SJCRH30 (cell line): ENCODE data around the gene TRAF3IP1. TPM values are rescaled to one million over a fixed set of nuclear protein-coding genes. Genes with fewer than 3 reads are reported as not detected.

Source experiments
- DNase-seq, 2 experiments: peaks; one replicate each; pipeline ENCODE4 v3.0.0-alpha.2; 2015 to 2020
- H3K27ac ChIP-seq: fragments of 250-450 bp; sonication (Bioruptor Pico); 2 replicates; pipeline ENCODE4 v1.5.1; 2020; ENCODE audit warnings: mild to moderate bottlenecking, moderate library complexity
- H3K27me3 ChIP-seq: fragments of 250-450 bp; sonication (Bioruptor Pico); 2 replicates; pipeline ENCODE4 v1.5.1; 2020; ENCODE audit warnings: mild to moderate bottlenecking, moderate library complexity
- H3K36me3 ChIP-seq: fragments of 250-450 bp; sonication (Bioruptor Pico); 2 replicates; pipeline ENCODE4 v1.5.1; 2020; ENCODE audit warnings: mild to moderate bottlenecking, moderate library complexity
- H3K4me1 ChIP-seq: fragments of 250-450 bp; sonication (Bioruptor Pico); 2 replicates; pipeline ENCODE4 v1.5.1; 2020; ENCODE audit warnings: mild to moderate bottlenecking, moderate library complexity
- H3K4me3 ChIP-seq: fragments of 250-450 bp; sonication (Bioruptor Pico); 2 replicates; pipeline ENCODE4 v1.5.1; 2020; ENCODE audit warnings: mild to moderate bottlenecking, moderate library complexity
- H3K9me3 ChIP-seq: fragments of 250-450 bp; sonication (Bioruptor Pico); replicated peaks from 2 replicates; pipeline ENCODE4 v1.5.1; 2020; ENCODE audit warnings: mild to moderate bottlenecking, moderate library complexity
- total RNA-seq: library from RNA; depleted of rRNA; stranded (reverse); fragments of >200 nt; shearing (Covaris generic); gene quantifications from 2 replicates; pipeline ENCODE4 v1.2.3, GENCODE V29; 2014

TRAF3IP1 gene
- total RNA-seq, 1 experiment from 2014 or later: 11.3 TPM

- no peaks in the 10 kb centered on the region for H3K9me3 ChIP-seq
- H3K27ac ChIP-seq: no peak overlapping the region
- no peak for DNase-seq
- no peaks in the 10 kb centered on the region for H3K4me1 ChIP-seq
- no peaks in the 10 kb centered on the region for H3K27me3 ChIP-seq
- H3K36me3 ChIP-seq: peaks cover 2% of the 10 kb centered on the region
- H3K4me3 ChIP-seq: no peak overlapping the region
These were observed 16.6 kb downstream of the TRAF3IP1 start for GRCh38 chr2:238336793-238337444.

DNA sequence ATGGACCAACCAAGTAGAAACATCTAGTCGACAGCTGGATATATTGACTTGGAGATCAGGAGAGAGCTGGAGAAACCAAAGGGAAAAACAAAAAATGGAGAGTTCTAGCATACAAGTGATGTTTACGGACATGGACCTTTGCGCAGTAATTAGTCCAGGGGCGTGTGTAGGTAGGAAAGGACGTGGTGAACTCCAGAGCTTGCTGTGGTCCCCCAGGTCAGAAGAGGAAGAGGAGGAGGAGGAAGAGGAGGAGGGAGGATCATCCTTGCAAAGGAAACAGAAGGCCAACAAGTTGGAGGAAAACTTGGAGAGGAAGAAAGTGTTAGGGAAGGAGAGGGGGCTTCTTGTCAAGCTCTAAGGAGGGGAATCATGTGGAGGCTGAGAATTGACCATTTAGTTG lies 17.5 kb downstream of the TRAF3IP1 start:
- peaks cover 2% of the 10 kb centered on the region for H3K36me3 ChIP-seq
- no peak overlapping the region for H3K27ac ChIP-seq
- no peak for DNase-seq
- no peaks in the 10 kb centered on the region for H3K9me3 ChIP-seq
- H3K27me3 ChIP-seq: no peaks in the 10 kb centered on the region
- no peaks in the 10 kb centered on the region for H3K4me1 ChIP-seq
- no peak overlapping the region for H3K4me3 ChIP-seq

DNA sequence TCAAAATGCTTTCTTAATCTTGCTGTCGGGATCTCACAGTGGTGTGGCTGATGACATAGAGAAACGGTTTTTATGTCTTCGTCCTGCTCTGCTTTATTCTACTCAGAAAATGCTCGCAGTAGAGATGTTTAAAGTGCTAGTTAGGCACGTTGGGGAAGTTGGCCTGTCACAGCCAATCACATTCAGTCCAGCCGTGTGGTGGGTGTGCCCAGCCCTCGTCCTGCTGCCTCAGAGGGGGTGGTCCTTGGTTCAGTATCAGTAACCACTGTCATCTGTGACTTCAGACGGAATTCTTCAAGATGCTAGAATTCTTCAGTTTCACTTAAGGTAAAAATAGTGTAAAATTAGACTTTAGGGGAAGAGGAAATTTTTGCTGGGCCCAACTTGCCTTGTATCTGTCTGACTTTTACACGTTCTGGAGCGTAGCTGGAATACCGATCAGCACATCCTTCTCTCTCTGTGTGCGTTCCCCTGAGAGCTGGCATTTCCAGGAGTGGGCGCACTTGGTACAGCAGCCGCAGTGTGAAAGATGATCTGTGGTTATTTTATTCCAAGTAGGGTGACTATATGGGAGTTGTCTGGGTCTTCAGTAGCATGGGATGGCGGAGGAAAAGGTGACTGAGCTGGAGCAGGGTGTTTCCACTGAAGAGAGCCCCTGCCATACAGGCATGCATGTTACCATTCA lies 18.5 kb downstream of the TRAF3IP1 start:
- H3K4me1 ChIP-seq: no peaks in the 10 kb centered on the region
- no peak overlapping the region for H3K4me3 ChIP-seq
- H3K36me3 ChIP-seq: peaks cover 2% of the 10 kb centered on the region
- H3K27me3 ChIP-seq: no peaks in the 10 kb centered on the region
- H3K9me3 ChIP-seq: no peaks in the 10 kb centered on the region
- H3K27ac ChIP-seq: no peak overlapping the region
- no peak for DNase-seq

- no peak overlapping the region for H3K27ac ChIP-seq
- no peak for DNase-seq
- H3K4me3 ChIP-seq: no peak overlapping the region
- peaks cover 2% of the 10 kb centered on the region for H3K36me3 ChIP-seq
- no peaks in the 10 kb centered on the region for H3K9me3 ChIP-seq
- no peaks in the 10 kb centered on the region for H3K27me3 ChIP-seq
- H3K4me1 ChIP-seq: no peaks in the 10 kb centered on the region
These were observed 19.1 kb downstream of the TRAF3IP1 start for GRCh38 chr2:238339395-238339780.

- Histone ChIP-seq H3K4me1 (no peaks in the 10 kb centered on the region), H3K4me3 (no peak overlapping the region), H3K9me3 (no peaks in the 10 kb centered on the region), H3K27ac (no peak overlapping the region), H3K27me3 (no peaks in the 10 kb centered on the region), H3K36me3 (peaks cover 2% of the 10 kb centered on the region)
- DNase-seq: no peak
These were observed 19.5 kb downstream of the TRAF3IP1 start for GRCh38 chr2:238339814-238340213.

DNA sequence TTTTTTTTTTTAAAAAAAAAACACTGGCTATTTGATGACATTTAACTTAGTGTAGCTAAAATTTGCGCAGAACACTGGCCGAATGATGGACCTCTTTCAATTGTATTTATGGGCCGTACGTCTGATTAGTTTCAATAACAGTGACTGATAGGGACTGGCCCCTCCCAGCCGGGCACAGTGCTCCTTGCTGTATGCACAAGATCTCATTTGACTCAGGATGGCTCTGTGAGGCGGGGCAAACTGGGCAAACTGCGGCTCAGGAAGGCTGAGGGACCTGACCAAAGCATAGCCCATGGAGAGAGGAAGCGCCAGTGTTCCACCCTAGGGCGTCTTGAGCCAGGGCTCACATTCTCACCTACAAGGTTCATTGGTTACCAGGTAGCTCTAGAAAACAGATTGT lies 21.2 kb downstream of the TRAF3IP1 start:
- H3K36me3 ChIP-seq: no peaks in the 10 kb centered on the region
- H3K9me3 ChIP-seq: no peaks in the 10 kb centered on the region
- H3K4me1 ChIP-seq: no peaks in the 10 kb centered on the region
- no peaks in the 10 kb centered on the region for H3K27me3 ChIP-seq
- H3K27ac ChIP-seq: no peak overlapping the region
- H3K4me3 ChIP-seq: no peak overlapping the region
- DNase-seq: no peak

DNA sequence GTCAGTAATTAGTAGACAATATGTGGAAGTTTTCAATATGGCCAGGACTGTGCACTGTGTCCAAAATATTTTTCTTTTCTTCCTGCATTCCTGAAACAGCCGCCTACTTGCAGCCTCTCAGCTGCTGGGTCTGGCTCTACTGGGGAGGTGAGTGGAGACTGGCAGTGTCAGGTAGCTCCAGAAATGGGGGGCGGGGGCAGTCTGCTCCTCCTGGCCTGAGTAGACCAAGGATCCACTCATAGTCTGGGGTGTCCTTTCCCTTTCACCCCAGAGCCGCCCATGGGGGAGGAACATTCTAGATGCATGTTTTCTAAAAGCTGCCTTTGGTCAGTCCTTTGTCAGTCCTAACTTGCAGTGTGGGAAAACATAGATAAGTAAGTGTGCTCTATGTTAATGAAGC lies 23.7 kb downstream of the TRAF3IP1 start:
- H3K4me3 ChIP-seq: no peak overlapping the region
- H3K4me1 ChIP-seq: no peaks in the 10 kb centered on the region
- H3K36me3 ChIP-seq: peaks cover 9% of the 10 kb centered on the region; the same call in 1 of the 2 replicates
- no peaks in the 10 kb centered on the region for H3K27me3 ChIP-seq
- no peaks in the 10 kb centered on the region for H3K9me3 ChIP-seq
- no peak overlapping the region for H3K27ac ChIP-seq
- no peak for DNase-seq

- H3K27me3 ChIP-seq: no peaks in the 10 kb centered on the region
- no peak overlapping the region for H3K27ac ChIP-seq
- peaks cover 11% of the 10 kb centered on the region; the same call in 1 of the 2 replicates for H3K36me3 ChIP-seq
- no peaks in the 10 kb centered on the region for H3K4me1 ChIP-seq
- no peaks in the 10 kb centered on the region for H3K9me3 ChIP-seq
- H3K4me3 ChIP-seq: no peak overlapping the region
- DNase-seq: no peak
These were observed 24.2 kb downstream of the TRAF3IP1 start for GRCh38 chr2:238344517-238344916.

DNA sequence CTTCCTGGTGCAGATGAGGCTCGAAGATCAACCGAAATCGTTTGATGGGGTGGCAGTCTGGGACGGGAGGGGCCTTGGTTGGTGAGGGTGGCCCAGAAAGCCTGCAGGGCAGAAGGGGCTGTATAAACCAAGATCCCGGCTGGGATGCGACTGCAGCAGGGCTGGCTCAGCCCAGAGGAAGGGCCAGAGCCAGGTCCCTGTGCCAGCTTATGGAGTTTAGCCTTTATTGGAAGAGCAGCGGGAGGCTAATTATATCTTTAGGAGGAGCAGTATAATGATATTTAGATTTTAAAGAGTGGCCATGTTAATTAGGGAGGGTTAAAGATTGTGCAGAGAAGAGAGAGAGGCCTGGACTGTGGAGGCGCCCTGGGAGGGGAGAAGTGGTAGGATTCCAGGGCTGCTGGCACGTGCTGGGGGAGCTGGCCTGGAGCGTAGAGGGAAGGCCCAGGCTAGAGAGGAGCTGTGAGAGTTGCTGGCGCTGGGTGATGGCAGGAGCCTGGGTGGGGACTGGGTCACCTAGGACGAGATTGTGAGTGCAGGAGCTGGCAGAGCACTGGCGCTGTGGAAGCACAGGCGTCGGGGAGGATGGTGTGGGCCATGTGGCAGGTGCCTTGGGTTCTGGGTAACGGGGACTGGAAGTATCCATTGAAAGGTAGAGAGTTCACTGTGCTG lies 25.1 kb downstream of the TRAF3IP1 start:
- H3K36me3 ChIP-seq: peaks cover 11% of the 10 kb centered on the region; the same call in 1 of the 2 replicates
- no peak overlapping the region for H3K27ac ChIP-seq
- H3K4me3 ChIP-seq: no peak overlapping the region
- H3K9me3 ChIP-seq: no peaks in the 10 kb centered on the region
- DNase-seq: no peak
- no peaks in the 10 kb centered on the region for H3K4me1 ChIP-seq
- no peaks in the 10 kb centered on the region for H3K27me3 ChIP-seq

DNA sequence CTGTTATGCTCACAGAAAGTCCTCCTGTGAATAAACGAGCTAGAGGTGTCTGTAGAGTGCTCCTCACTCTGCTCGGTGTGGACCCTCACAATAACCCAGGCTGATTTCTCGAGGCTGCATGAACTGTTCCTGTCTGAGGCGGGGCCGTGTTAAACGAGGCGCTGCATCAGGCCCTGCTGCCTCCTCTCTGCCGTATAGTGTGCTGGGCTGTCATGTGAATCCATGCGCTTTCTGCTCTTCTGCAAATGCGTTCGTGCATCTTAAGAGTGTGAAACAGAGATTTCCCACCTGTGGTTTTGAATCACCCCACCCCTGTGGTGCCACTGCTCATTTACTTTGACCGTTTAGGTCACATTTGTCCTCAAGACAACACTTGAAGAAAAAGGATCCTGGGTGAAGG lies 26.2 kb downstream of the TRAF3IP1 start:
- Histone ChIP-seq H3K9me3 (no peaks in the 10 kb centered on the region), H3K27me3 (no peaks in the 10 kb centered on the region), H3K36me3 (peaks cover 11% of the 10 kb centered on the region; the same call in 1 of the 2 replicates), H3K4me1 (no peaks in the 10 kb centered on the region), H3K27ac (no peak overlapping the region), H3K4me3 (no peak overlapping the region)
- no peak for DNase-seq

DNA sequence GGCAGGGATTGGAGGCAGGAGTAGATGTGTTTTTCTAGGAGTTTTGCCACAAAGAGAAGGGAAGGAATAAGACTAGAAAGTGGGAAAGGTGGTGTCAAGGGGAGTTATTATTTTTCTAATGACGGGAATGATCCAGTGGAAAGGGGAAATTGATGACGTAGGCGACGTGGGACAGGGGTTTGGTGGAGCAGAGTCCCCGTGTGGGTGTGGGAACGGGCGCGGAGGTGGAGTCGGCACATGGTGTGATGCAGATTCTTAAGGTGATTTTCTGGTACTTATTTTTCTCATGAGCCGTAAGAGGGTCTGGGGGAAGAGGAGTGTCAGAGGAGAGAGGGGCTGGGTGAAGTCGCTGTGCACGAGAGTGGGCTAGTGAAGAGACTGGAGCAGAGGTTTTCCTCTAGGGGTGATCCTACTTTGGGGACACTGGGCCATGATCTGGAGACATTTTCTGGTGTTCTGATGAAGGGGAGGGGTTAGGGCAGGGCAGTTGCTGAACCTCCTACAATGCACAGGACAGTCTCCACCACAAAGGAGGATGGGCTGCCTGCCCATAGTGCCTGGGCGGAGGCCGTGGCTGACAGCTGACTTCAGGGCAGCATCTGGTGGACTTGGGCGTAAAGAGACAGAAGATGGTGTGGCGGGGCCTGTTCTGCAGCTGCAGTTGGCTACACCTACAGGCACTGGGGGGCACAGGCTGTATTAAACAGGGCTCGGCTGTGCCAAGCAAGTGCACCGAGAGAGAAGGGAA lies 30.0 kb downstream of the TRAF3IP1 start:
- no peak for DNase-seq
- no peak overlapping the region for H3K4me3 ChIP-seq
- H3K4me1 ChIP-seq: no peaks in the 10 kb centered on the region
- H3K27me3 ChIP-seq: no peaks in the 10 kb centered on the region
- peaks cover 11% of the 10 kb centered on the region; the same call in 1 of the 2 replicates for H3K36me3 ChIP-seq
- no peak overlapping the region for H3K27ac ChIP-seq
- H3K9me3 ChIP-seq: no peaks in the 10 kb centered on the region

DNA sequence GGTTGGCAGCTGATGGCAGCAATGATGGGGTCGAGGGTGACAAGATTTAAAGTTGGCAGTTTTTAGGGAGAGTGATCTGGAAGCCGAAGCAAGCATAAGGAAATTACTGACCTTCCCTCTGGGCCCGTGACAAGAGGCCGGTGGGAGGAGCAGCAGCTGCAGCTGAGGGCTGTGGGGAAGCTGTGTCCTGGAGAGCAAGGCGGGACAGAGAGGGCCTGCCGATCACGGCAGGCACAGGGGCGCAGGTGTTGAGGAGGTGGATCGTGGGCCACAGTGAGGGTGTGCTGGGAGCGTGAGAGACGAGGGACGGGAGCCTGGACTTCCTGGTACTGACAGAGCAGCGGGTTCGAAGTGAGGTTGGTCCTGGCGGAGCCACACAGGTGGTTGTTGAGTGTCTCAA lies 31.0 kb downstream of the TRAF3IP1 start:
- Histone ChIP-seq H3K4me1 (no peaks in the 10 kb centered on the region), H3K27ac (no peak overlapping the region), H3K36me3 (peaks cover 11% of the 10 kb centered on the region; the same call in 1 of the 2 replicates), H3K4me3 (no peak overlapping the region), H3K9me3 (no peaks in the 10 kb centered on the region), H3K27me3 (no peaks in the 10 kb centered on the region)
- no peak for DNase-seq

DNA sequence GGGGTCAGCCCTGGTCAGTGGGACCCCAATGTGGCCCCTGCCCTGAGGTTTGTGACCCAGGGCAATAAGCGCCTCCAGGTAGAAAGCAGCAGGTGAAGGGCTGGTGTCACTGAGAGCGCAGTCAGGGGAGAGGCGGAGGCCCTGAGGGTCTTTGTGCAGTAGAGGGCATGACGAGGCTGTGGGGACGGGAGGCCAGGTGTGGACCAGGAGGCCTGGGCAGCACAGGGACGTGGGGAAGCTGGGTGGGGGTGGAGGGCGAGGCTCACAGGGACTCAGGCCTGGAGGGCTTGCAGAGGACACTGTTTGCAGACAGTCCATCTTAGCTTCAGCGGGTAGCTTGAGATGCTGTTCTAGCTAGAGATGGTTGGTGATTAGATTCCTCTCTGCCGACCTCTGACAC lies 32.0 kb downstream of the TRAF3IP1 start:
- no peaks in the 10 kb centered on the region for H3K27me3 ChIP-seq
- peaks cover 11% of the 10 kb centered on the region; the same call in 1 of the 2 replicates for H3K36me3 ChIP-seq
- H3K4me1 ChIP-seq: no peaks in the 10 kb centered on the region
- no peak overlapping the region for H3K4me3 ChIP-seq
- no peak for DNase-seq
- H3K9me3 ChIP-seq: no peaks in the 10 kb centered on the region
- no peak overlapping the region for H3K27ac ChIP-seq

DNA sequence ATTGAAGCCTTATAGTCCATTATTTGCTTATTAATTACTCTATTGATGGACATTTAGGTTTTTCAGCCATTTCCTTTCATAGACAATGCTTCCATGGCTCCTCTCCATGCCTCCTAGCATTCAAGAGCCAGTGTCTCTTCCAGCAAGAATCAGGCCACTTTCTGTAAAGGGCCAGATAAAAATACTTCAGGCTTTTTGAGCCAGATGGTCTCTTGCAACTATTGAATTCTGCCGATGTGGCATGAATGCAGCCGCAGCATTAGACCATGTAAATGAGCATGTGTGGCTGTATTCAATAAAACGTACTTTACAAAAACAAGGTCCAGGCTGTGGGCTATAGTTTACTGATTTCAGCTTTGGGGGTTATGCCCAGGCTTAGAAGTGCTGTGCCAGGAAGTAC lies 38.5 kb downstream of the TRAF3IP1 start:
- H3K4me3 ChIP-seq: no peak overlapping the region
- H3K36me3 ChIP-seq: no peaks in the 10 kb centered on the region
- H3K4me1 ChIP-seq: no peaks in the 10 kb centered on the region
- no peak for DNase-seq
- no peaks in the 10 kb centered on the region for H3K27me3 ChIP-seq
- no peak overlapping the region for H3K27ac ChIP-seq
- H3K9me3 ChIP-seq: no peaks in the 10 kb centered on the region

GRCh38 chr2:238359403-238359802 lies 39.1 kb downstream of the TRAF3IP1 start:
- DNase-seq: no peak
- no peaks in the 10 kb centered on the region for H3K9me3 ChIP-seq

More at GRCh38 chr2:238359403-238359802, 39.1 kb downstream of the TRAF3IP1 start:
- no peak overlapping the region for H3K27ac ChIP-seq
- no peaks in the 10 kb centered on the region for H3K36me3 ChIP-seq
- H3K4me1 ChIP-seq: no peaks in the 10 kb centered on the region
- no peak overlapping the region for H3K4me3 ChIP-seq
- no peaks in the 10 kb centered on the region for H3K27me3 ChIP-seq
